Fibroblast of skin of left biceps (primary cell): ENCODE results near the gene GSTT2.
"Not testable (repeated sequence)": the region's sequence is repeated elsewhere in the genome, so short reads cannot be mapped to it uniquely, and the experiment has no call there.

Experiments
- DNase-seq, 2 experiments: peaks; one replicate each; pipeline ENCODE4 v3.0.0-alpha.2; 2013; ENCODE audit warnings: low read depth in 2 of 2

The GSTT2 gene

DNA sequence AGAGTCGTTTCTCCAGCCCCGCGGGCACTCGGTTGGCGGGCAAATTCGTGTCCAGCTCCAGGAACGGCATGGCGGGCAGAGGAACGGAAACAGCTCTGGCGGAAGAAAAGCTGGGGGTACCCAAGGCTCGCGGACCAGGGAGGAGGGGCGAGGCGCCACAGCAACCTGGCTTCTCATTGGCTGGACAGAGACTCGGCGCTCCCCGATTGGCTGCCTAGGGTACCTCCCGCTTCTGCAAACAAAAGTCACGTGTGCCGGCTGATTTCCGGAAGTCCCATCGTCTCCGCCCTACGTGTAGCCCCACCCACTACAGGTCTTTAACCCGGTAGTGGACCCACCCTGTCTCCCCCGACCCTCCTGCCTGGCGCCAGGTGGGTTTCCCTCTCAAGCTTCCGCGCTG lies 5.6 kb upstream of the GSTT2 start, which contains the start of gene DDT:
Gene DDT (minus strand): TSS at position 97 of the 400 bp plus-strand sequence. CDS start 27 bp downstream, at position 70.
- DNase-seq = not testable (repeated sequence)

GRCh38 chr22:23974836-23975352 lies 5.0 kb upstream of the GSTT2 start:
- not testable (repeated sequence) for DNase-seq

DNA sequence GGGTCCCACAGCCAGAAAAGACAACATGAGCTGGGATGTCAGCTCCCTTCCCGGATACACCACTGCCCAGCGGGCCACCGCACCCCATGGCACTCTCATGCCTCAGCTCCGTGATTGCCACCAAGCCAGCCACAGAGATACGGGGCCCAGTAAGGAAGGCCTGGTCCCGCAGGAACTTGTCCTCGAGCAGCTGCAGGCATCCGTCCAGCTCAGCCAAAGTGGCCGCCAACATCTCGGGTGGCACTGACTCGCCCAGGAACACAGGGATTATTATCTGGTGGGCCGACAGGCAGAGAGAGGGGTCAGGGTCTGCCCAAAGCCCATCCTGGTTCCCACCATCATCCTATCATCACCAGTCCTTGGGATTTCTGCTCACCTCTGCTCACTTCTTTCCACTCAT lies 2.6 kb upstream of the GSTT2 start:
- not testable (repeated sequence) for DNase-seq

DNA sequence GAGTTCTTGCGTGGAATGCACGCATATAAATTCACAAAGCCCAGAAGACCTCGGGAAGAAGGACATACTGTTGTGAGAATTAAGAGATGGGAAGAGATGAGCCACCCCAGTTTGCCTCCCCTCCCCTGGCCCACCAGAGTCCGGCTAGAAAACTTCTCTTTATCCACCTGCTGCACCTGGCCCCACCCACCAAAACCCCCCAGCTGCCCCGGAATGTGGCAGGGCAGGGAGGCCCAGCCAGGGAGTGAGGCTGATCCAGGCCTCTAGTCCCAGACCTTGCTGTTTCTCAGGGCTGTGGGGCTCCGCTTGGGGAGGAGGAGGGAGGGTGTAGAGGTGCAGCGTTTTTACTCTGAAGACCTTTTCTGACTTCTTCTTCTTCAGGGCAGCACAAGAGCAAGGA lies 633 bp downstream of the GSTT2 start:
- DNase-seq = not testable (repeated sequence)

DNA sequence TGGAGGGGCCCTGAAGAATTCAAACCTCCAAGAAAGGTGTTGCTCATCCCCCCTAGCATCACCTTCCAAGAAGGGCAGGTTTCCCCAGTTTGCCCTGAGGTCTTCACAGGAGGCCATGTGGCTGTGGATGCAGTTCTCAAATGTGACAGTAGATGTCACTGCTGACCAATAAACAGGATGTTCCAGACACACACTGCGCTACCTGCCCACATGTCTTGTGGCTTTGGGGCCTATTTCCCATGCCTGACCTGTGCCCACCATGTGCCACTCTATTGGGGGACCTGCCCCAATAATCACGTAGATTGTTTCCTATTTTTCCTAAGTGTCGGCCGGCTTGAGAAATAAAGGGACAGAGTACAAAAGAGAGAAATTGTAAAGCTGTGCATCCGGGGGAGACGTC lies 4.5 kb downstream of the GSTT2 start:
- no peak for DNase-seq

- not testable (repeated sequence) for DNase-seq
These were observed 6.2 kb downstream of the GSTT2 start for GRCh38 chr22:23986089-23986488.

GRCh38 chr22:23986538-23987178 lies 6.7 kb downstream of the GSTT2 start:
- not testable (repeated sequence) for DNase-seq

DNA sequence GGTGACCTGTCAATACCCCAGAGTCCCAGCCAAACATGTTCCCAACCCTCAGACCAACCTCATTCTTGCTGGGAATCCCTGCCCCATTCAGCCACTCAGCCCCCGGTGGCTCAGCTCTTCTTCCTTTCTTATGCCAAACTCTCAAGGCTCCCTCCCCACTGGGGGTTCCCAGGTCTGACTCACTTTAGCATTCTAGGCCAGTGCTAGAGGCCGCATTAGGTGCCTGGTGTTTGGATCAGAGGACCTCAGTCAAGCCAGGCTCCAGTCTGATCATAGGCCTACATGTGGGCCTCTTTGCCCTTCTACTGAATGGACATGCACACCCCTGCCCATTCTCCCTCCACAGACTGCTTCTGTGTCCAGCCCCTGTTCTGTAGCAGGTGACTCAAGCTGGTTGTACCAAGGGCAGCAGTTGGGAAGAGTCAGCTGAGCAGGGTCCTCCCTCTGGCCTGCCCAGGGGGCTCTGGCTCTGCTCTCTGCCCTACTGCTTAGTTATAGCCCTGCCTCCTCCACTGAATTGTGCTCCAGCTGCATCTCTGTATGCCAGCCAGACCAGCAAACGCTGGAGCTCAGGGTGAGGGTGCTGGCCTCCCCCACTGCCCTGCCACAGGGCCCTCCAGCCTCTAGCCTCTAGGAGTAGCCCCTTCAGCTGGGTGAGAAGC lies 9.8 kb downstream of the GSTT2 start:
- DNase-seq = not testable (repeated sequence)

DNA sequence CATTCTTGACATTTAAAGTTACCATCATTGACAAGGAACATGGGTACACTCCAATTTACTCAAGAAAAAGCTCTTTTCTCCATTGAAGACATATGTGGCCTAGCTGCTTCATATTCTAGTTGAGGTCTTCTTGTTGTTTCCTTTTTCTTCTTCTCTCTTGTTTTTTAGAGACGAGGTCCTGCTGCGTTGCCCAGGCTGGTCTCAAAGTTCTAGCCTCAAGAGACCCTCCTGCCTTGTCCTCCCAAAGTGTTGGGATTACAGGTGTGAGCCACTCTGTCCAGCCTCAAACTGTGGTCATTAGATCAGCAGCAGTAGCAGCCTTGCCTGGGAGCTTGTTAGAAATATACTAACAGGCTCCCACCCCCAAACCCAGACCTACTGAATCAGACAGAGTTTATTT lies 13.1 kb downstream of the GSTT2 start:
- DNase-seq = not testable (repeated sequence)

GRCh38 chr22:23993581-23994177 lies 13.7 kb downstream of the GSTT2 start:
- DNase-seq = not testable (repeated sequence)

DNA sequence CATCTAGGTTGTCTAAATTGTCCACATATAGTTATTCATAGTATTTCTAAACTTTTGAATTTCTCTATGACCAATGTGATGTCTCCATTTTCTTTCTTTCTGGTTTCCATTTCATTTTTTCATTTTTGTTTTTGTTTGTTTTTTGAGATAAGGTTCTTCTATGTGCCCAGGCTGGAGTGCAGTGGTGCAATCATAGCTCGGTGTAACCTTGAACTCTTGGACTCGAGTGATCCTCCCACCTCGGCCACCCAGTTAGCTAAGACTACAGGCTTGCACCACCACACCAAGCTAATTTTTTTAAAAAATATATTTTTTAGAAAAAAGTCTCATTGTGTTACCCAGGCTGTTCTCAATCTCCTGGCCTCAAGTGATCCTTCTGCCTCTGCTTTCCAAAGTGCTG lies 17.2 kb downstream of the GSTT2 start:
- no peak for DNase-seq

DNA sequence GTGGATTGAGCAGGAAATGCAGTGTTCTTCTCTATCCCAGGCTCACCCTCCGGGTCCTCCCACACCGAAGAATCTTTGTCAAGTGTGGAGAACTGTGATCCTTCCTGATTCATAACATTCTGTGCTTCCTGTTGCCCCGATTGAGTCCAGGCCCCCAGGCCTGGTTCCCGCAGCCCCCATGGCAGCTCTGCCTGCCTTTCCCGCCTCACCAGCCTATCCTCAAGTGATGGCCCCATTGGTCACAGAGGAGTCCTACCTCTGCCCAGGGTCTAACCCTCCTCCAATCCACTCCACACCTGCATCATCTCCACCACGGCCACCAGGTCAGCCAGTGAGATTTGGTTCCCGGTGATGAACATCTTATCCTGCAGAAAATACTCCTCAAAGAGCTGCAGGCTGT lies 19.8 kb downstream of the GSTT2 start:
- DNase-seq = not testable (repeated sequence)

GRCh38 chr22:24001314-24001713 lies 21.4 kb downstream of the GSTT2 start:
- DNase-seq = no peak

DNA sequence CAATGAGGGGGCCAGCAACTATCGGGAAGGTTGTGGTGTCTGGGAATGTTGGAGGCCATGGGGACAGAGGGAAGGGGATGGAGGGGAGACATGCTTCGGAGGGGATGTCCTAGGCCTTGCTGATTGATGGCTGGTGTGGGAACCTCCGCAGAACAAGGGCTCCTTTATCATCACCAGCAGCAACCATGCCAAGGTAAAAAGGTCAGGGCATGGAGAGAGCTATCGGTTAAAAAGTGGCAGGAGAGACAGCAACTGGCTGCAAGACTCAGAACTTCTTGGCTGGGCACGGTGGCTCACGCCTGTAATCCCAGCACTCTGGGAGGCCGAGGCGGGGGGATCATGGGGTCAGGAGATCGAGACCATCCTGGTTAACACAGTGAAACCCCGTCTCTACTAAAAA lies 22.3 kb downstream of the GSTT2 start:
- no peak for DNase-seq

DNA sequence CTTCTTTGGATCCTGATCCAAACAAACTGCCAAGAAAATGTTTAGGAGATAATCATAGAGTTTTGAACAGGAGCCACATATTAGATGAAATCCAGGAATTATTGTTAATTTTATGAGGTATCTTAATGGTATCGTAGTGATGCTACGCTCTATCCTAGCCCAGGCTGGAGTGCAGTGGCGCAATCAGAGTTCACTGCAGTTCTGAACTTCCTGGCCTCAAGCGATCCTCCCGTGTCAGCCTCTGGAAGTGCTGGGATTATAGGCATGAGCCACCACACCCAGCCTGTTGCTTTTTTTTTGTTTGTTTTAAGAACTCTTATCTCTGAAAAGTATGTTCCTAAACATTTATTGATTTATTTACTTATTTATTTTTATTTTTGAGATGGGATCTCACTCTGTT lies 22.9 kb downstream of the GSTT2 start:
- no peak for DNase-seq

GRCh38 chr22:24003887-24004286 lies 24.0 kb downstream of the GSTT2 start:
- DNase-seq = no peak

DNA sequence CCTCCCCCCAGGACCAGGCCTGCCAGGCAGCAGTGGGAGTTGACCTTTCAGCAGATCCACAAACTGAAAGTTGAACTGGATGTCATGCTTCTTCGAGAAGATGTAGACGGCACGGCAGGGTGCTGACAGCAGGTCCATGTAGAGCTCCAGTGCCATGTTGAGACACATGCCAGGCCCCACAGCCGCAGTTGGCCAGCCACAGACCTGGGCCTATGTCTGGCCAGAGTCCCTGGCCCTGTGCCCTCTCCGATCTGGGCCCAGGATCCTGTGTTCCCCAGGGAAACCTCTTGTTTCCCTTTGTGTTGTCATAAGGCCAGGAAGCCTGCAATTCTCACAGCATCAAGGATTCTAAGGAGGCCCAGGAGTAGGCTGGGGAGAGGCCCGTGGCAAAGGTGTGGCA lies 25.3 kb downstream of the GSTT2 start, which contains the start of gene GSTT4:
Gene GSTT4 (minus strand): TSS at position 253 of the 400 bp plus-strand sequence. CDS start 97 bp downstream, at position 156.
- DNase-seq = no peak

DNA sequence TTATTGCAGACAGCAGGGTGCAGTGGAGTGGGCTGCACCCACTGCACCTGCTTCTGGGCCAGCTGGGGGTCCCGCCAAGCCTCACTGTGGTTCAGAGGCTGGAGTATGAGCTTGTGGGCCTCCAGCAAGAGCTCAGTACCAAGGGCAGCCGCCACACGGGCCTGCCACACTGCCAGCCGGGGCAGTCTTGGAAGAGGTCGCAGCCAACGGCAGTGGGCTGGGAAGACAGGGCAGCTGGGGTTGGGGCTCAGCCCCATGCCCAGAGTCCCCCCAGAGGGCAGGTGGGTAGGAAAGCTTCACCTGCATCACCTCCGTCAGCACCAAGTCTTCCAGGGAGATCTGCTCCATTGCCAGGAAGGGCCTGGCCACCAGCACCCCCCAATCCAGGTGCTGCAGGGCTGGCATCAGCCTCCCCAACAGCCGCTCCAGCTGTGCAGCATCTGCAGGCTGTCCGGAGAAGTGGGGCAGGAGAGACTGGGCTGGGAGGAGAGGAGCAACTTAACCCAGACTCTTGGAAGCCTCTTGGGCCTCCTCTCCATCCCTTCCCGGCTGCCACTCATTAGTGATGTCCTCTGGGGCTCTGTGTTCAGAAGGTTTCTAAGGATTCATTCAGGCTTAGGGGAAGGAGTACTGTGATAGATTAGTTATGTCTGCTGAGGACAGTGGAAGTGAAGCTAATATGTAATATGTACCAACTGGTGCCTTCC lies 26.4 kb downstream of the GSTT2 start:
- no peak for DNase-seq

DNA sequence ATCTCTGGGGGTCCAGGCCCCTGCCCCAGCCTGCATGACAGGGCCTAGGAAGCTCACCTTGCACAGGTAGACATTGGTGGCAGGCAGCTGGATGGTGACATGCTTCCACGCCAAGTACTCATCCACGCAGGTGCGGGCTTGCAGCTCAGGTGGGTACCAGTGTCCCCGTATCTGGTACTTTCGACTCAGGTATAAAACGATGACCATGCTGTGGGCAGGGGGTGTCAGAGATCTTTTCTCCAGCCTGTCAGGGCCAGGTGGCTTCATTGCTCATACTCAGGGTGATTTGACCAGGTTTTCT lies 26.9 kb downstream of the GSTT2 start:
- DNase-seq = no peak

DNA sequence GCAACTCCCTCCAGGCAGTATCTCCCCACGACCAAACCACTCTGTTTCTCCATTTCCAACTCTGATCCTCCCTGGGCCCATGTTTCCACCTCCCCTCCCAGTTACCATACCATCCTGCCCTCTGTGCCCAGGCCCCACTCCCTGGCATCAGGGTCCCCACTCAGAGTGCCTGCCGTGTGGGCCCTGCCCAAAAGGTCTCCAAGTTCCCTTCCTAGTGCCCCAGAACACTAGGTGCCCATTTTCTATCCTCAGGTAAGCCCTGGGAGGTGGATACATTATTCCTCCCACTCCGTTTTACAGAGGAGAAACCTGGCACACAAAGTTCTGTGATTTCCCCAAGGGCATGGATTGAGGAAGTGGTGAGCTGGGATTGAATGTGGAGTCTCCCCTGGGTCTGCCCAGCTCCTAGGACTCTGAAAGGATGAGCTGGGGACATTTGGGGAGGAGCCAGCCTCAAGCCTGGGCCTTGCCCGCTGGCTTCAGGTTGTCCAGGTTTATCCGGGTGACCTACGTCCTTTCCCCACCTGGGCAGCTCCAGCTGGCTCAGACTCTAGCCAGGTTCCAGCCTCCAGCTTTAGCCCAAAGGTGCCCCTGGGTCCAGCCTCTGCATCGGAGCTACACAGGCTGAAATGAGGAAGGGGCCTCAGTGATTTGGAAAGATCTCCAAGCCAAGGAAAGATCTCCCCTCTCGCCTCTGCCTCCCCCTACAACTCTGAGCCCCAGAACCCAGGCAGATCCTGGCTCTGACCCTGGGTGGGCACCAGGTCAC lies 27.5 kb downstream of the GSTT2 start:
- DNase-seq = no peak

- DNase-seq = no peak
These were observed 28.0 kb downstream of the GSTT2 start for GRCh38 chr22:24008022-24008283.
